ENCODE data around the gene LPAR3.

Gene LPAR3

DNA sequence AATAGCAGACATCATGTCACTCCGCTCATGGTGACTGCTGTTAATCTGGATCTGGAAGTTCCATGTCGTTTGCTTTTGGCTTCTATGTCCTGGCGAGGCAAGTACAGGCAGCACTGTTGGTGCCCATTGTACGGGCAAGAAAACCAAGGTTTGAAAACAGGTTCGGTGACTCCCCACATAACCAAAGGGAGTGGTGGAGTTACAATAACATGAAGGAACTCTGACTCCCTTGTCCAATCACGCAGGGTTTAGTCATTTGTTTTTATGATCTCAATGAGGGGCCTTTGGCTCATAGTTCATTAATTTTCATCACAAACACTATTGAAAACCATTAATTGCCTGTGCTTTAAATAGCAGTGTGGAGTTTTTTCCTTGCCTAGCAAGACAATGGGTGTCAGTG lies 119.8 kb downstream of the LPAR3 start:
- no peak for DNase-seq

DNA sequence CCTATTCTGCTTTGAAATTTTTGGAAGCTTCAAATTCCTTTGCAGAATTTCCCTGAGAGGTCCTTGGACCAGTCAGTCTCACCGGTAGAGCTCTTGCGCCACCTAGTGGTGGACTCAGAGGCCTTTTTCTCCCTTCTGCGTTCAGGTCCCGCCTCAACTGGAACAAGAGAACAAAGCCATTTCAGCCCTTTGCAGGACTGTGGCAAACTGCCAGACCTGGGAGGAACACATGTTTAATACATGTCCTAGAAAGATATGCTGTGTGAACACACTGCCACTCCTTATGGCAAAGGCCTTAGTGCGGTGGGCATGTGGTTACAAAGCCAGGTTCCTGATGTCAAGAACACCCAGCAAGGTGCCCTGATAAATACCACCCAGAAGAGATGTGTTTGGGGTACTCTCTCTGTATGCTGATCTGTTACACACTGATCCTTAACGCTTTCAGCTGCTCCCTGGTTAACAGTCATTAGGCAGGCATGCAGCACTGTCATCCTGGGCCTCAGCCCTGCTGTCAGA lies 120.5 kb downstream of the LPAR3 start:
- DNase-seq, result peak; percentile 70

DNA sequence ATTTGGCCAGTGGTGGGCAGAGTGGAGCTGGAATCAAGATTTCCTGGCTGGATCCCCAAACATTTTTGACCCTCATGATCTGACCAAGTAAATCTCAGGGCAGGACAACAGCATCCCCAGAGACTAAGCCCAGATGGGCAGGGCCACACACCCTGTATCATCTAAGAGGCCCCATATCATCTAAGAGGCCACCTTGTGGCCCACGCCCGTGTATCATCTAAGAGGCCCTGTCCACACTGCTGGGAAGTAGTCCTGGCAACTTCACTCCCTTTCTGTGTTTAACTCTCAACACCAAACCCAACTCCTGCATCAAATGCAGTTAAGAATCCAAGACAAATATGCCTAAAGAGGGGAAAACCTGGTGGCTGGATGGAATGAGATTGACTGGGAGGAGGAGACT lies 121.1 kb downstream of the LPAR3 start:
- no peak for DNase-seq

DNA sequence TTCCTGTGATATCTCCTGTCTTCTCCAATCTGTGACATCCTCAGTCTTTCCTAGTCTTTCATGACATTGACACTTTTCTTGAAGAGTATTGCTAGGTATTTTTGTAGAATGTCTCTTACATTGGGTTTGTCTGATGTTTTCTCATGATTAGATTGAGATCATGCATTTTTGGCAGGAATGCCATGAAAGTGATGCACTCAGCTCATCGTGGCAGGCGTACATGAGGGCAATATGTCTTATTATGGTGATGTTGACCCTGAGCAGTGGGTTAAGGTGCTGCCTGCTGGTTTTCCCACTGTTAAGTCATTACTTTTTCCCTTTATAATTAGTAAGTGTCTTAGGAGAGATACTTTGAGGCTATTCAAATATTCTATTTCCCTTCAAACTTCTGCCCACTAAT lies 122.5 kb downstream of the LPAR3 start:
- DNase-seq, result no peak

DNA sequence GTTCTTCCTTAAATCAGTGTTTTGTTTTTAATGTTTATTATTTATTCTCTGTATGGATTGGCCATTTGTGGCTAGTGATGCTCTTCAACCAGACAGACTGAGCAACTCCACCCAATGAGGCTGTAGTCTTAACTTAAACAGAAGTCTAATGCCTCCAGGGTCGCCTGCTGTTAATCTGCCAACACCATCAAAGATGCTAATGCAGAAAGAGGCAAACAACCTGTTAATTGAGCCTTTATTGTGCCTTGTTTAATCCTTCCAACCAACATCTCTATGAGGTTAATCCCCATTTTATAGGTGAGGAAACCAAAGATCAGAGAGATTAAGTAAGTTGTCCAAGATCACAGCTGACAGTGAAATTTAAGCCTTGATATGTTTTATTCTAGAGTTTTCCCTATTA lies 123.4 kb downstream of the LPAR3 start:
- DNase-seq, result no peak

DNA sequence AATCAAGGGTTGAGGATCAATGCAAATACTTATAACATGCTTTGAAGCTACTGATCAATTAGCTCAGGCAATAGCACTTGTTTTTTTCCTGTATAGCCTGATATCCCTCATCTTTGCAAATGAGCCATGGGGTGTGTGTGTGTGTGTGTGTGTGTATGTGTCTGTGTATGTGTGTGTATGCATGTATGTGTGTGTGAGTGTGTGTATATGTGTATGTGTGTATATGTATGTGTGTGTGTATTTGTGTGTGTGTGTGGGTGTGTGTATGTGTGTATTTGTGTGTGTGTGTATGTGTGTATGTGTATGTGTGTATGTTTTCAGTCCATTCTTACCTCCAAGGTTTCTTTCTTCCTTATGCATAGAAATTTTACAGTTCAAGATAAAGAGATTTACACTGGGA lies 124.4 kb downstream of the LPAR3 start:
- no peak for DNase-seq

DNA sequence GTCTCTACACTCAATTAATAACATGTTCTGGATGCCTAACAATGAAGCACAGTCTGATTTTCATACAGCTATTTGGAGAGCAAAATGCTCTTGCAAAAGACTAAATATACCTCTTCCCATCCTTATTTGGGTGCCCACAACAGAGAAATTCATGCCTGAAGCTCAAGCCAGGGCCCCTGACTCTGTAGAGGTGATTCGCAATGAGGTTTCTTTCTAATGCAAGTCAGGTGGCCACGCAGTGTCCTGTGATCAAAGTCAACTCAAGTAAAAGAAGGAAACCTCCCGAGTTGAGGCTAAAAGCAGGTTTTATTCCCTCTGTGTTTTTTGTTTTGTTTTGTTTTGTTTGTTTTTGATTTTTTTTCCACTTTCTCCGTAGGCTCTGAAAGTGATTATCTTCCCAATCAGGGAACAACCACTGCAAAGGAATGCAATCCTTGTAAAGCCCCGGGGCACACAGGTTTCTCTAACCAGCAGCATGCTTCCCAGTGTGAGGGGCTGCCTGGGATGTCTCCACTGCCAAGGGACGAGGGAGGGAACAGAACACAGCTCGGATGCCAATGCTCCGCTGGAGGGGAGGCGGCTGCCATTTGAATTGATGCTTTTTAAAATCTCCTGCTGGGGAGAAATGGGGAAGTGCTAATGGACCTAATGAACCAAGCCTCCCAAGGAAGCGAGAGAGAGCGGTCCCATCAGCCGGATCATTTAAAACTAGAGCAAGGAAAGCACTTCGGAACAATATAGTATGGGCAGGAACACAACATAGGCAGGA lies 128.9 kb downstream of the LPAR3 start:
- DNase-seq, result no peak

DNA sequence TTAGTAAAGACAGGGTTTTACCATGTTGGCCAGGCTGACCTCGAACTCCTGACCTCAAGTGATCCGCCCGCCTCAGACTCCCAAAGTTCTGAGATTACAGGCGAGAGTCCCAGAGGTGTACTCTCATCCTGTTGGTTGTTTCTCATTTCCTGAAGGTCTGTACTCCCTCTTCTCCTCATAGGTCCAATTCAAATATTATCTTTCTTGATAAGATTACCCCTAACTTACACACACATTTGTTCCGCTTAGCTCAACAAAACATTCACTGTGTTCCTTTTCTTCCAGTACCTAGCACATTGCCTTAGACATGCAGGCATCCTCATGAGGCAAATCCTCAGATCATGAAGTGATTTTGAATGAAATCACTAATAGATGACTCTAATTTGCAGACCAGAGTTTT lies 130.3 kb downstream of the LPAR3 start:
- DNase-seq, result no peak
